Keratinocyte (primary cell): ENCODE results near the gene HNRNPDL. TPM values are rescaled to one million over a fixed set of nuclear protein-coding genes. Genes with fewer than 3 reads are reported as not detected.

Experiments
- DNase-seq: peaks from one replicate; pipeline ENCODE4 v3.0.0-alpha.2; 2011; ENCODE audit warnings: low read depth, missing footprints, low spot score
- FAIRE-seq: peaks from 2 replicates; lab custom pipeline; 2011; peaks lifted over from hg19 to GRCh38; lab: Jason Lieb, UNC
- H2AFZ ChIP-seq: 2 replicates; pipeline ENCODE4 v1.6.0; 2012; ENCODE audit warnings: low read length, control low read depth, inconsistent platforms; ENCODE audit not compliant: control insufficient read depth
- H3K27ac ChIP-seq: 2 replicates; pipeline ENCODE4 v1.5.1; 2011; ENCODE audit warnings: low read length; ENCODE audit not compliant: control insufficient read depth, insufficient read depth
- H3K27me3 ChIP-seq: 3 replicates; pipeline ENCODE4 v1.6.0; 2011; ENCODE audit warnings: low read length; ENCODE audit not compliant: control insufficient read depth, insufficient read depth; ENCODE audit errors: extremely low read depth
- H3K36me3 ChIP-seq, 2 experiments: 2 replicates in 1 of 2; 3 replicates in 1 of 2; pipeline ENCODE4 v1.5.1; 2011; ENCODE audit warnings: low read length in 2 of 2, mild to moderate bottlenecking in 1 of 2; ENCODE audit not compliant: control insufficient read depth in 2 of 2, insufficient read depth in 2 of 2; ENCODE audit errors: extremely low read depth in 1 of 2
- H3K4me1 ChIP-seq: 3 replicates; pipeline ENCODE4 v1.5.1; 2011; ENCODE audit warnings: low read length; ENCODE audit not compliant: control insufficient read depth, insufficient read depth; ENCODE audit errors: extremely low read depth
- H3K4me2 ChIP-seq: 3 replicates; pipeline ENCODE4 v1.6.0; 2011; ENCODE audit warnings: low read depth, low read length; ENCODE audit not compliant: control insufficient read depth, insufficient read depth; ENCODE audit errors: extremely low read depth
- H3K4me3 ChIP-seq, 3 experiments: fragments of 200-600 bp in 1 of 3; sonication (generic) in 1 of 3; 2 replicates in 2 of 3; 3 replicates in 1 of 3; pipeline ENCODE4 v1.5.1; 2011 to 2016; ENCODE audit warnings: low read length in 3 of 3, mild to moderate bottlenecking in 3 of 3, control low read depth in 2 of 3, inconsistent platforms in 1 of 3, low read depth in 1 of 3, mixed read lengths in 1 of 3, mixed run types in 1 of 3, moderate library complexity in 1 of 3; ENCODE audit not compliant: control insufficient read depth in 2 of 3, insufficient read depth in 2 of 3; ENCODE audit errors: extremely low read depth in 1 of 3
- H3K79me2 ChIP-seq: 2 replicates; pipeline ENCODE4 v1.6.0; 2012; ENCODE audit warnings: low read length; ENCODE audit not compliant: control insufficient read depth, insufficient read depth
- H3K9ac ChIP-seq: 3 replicates; pipeline ENCODE4 v1.6.0; 2011; ENCODE audit warnings: low read length; ENCODE audit not compliant: control insufficient read depth, insufficient read depth; ENCODE audit errors: extremely low read depth
- H3K9me1 ChIP-seq: 3 replicates; pipeline ENCODE4 v1.6.0; 2011; ENCODE audit warnings: low read length; ENCODE audit not compliant: control insufficient read depth, insufficient read depth; ENCODE audit errors: extremely low read depth
- H3K9me3 ChIP-seq: 2 replicates; pipeline ENCODE4 v1.5.1; 2012; ENCODE audit warnings: low read depth, low read length; ENCODE audit not compliant: control insufficient read depth
- H4K20me1 ChIP-seq: 3 replicates; pipeline ENCODE4 v1.6.0; 2011; ENCODE audit warnings: low read length; ENCODE audit not compliant: control insufficient read depth, insufficient read depth; ENCODE audit errors: extremely low read depth
- CTCF ChIP-seq, 3 experiments: IDR thresholded peaks in 1 of 3; conservative IDR thresholded peaks in 1 of 3; optimal IDR thresholded peaks in 1 of 3; 2 replicates in 2 of 3; 3 replicates in 1 of 3; pipeline versions ENCODE3 to v1.5.1; 2011; ENCODE audit warnings: low read length in 3 of 3, mild to moderate bottlenecking in 3 of 3, moderate library complexity in 2 of 3, control low read depth in 1 of 3, inconsistent platforms in 1 of 3; ENCODE audit not compliant: insufficient read depth in 2 of 3; ENCODE audit errors: extremely low read depth in 1 of 3
- EZH2 ChIP-seq: IDR thresholded peaks from one replicate; pipeline ENCODE4 v1.6.1; 2012; ENCODE audit warnings: inconsistent platforms, mild to moderate bottlenecking, low read length, moderate library complexity
- dilution Hi-C: fragments of 300-500 bp; cut with MboI; formaldehyde crosslinking; loops from one replicate; pipeline ENCODE4 v1.7.0; 2020; ENCODE audit warnings: low sequenced_read_pairs; ENCODE audit not compliant: extremely low pct_ligation_motif_present
- polyA plus RNA-seq, 5 experiments: library from polyadenylated mRNA; depleted of rRNA in 3 of 5; stranded (reverse) in 3 of 5; stranded (forward) in 1 of 5; unstranded in 1 of 5; fragments of >200 nt; gene quantifications; 1 replicate in 1 of 5; 2 replicates in 3 of 5; 3 replicates in 1 of 5; pipeline versions ENCODE4 v1.2.1 to v1.2.3, GENCODE V29; 2011 to 2012; ENCODE audit warnings: missing spikeins in 2 of 5, low read depth in 1 of 5, low replicate concordance in 1 of 5

Gene HNRNPDL
- polyA plus RNA-seq, 1 donor (not counting 4 experiments of a cell fraction or from before 2014, with no cell fraction given) = 292 TPM

GRCh38 chr4:82463221-82463620, 33.0 kb upstream of the HNRNPDL start:
- H3K27ac ChIP-seq = no peak overlapping the region
- no peaks in the 10 kb centered on the region for H3K4me1 ChIP-seq
- dilution Hi-C loops = no loop called here
- no peaks in the 10 kb centered on the region for H3K9me1 ChIP-seq
- H3K9me3 ChIP-seq = no peaks in the 10 kb centered on the region
- no peak overlapping the region for H3K9ac ChIP-seq
- DNase-seq = no peak
- FAIRE-seq = no peak
- no peaks in the 10 kb centered on the region for H4K20me1 ChIP-seq
- H3K36me3 ChIP-seq = peaks cover 6 to 16% of the 10 kb centered on the region in 2 experiments
- no peak overlapping the region for H3K4me2 ChIP-seq
- H3K4me3 ChIP-seq = no peak overlapping the region
- no peaks in the 10 kb centered on the region for H3K79me2 ChIP-seq
- TF ChIP-seq CTCF (optimal IDR thresholded peaks at IDR 0.05 in 1 of 3, IDR thresholded peaks at IDR 0.05 in 1 of 3, conservative IDR thresholded peaks at IDR 0.05 in 1 of 3; ENCODE audit: extremely low read depth in 1 of 3, insufficient read depth in 2 of 3, low read length in 3 of 3) (no peak), EZH2 (no peak)
- no peaks in the 10 kb centered on the region for H3K27me3 ChIP-seq
- no peak overlapping the region for H2AFZ ChIP-seq

- Histone ChIP-seq H3K4me3 (no peak overlapping the region), H3K9me1 (no peaks in the 10 kb centered on the region), H3K27me3 (no peaks in the 10 kb centered on the region), H3K79me2 (no peaks in the 10 kb centered on the region), H3K4me1 (no peaks in the 10 kb centered on the region), H3K36me3 (peaks cover 9 to 13% of the 10 kb centered on the region in 2 experiments), H3K9me3 (no peaks in the 10 kb centered on the region), H3K27ac (no peak overlapping the region), H2AFZ (no peak overlapping the region), H3K9ac (no peak overlapping the region), H3K4me2 (no peak overlapping the region), H4K20me1 (no peaks in the 10 kb centered on the region)
- peak; percentile 62 for FAIRE-seq
- dilution Hi-C loops = no loop called here
- DNase-seq = peak; percentile 44
- TF ChIP-seq CTCF (optimal IDR thresholded peaks at IDR 0.05 in 1 of 3, IDR thresholded peaks at IDR 0.05 in 1 of 3, conservative IDR thresholded peaks at IDR 0.05 in 1 of 3; ENCODE audit: extremely low read depth in 1 of 3, insufficient read depth in 2 of 3, low read length in 3 of 3) (peak; percentile 64 to 92 (median 72)), EZH2 (no peak)
These were observed 32.2 kb upstream of the HNRNPDL start for GRCh38 chr4:82462415-82462831.
